Peyer's patch (tissue), 4 donors: ENCODE data around the gene ARMC9. TPM values are rescaled to one million over a fixed set of nuclear protein-coding genes. Genes with fewer than 3 reads are reported as not detected.
"Not testable (repeated sequence)": the region's sequence is repeated elsewhere in the genome, so short reads cannot be mapped to it uniquely, and the experiment has no call there.

Experiments used
- DNase-seq, 3 donors: peaks; one replicate each; pipeline ENCODE4 v3.0.0-alpha.2; 2017 to 2019
- H3K27ac ChIP-seq, 4 donors: fragments of 200-600 bp; sonication (generic); one replicate each; pipeline ENCODE4 v1.5.1; 2016 to 2019
- H3K27me3 ChIP-seq, 2 donors: fragments of 200-600 bp; sonication (generic); one replicate each; pipeline ENCODE4 v1.5.1; 2019
- H3K36me3 ChIP-seq, 3 donors: fragments of 200-600 bp; sonication (generic); one replicate each; pipeline ENCODE4 v1.5.1; 2016 to 2019
- H3K4me1 ChIP-seq, 4 donors: fragments of 200-600 bp; sonication (generic); one replicate each; pipeline ENCODE4 v1.5.1; 2016 to 2019
- H3K4me3 ChIP-seq, 4 donors: fragments of 200-600 bp; sonication (generic); 1 replicate in 3 of 4; 2 replicates in 1 of 4; pipeline ENCODE4 v1.5.1; 2016 to 2019; ENCODE audit warnings: mild to moderate bottlenecking in 1 of 4
- H3K9me3 ChIP-seq, 4 donors: fragments of 200-600 bp; sonication (generic); one replicate each; pipeline ENCODE4 v1.5.1; 2016 to 2019; ENCODE audit warnings: mild to moderate bottlenecking in 1 of 4
- POLR2A ChIP-seq, 2 donors: fragments of 450-650 bp; IDR thresholded peaks; one replicate each; pipeline ENCODE4 v1.5.1; 2017; ENCODE audit warnings: antibody characterized with exemption in 2 of 2, mild to moderate bottlenecking in 2 of 2, moderate library complexity in 2 of 2
- total RNA-seq, 4 donors: library from RNA; depleted of rRNA; stranded (reverse); fragments of >200 nt; gene quantifications; one replicate each; pipeline ENCODE4 v1.1.0, GENCODE V29; 2016
- TF ChIP-seq, protein P1 (sequence below), 6 experiments: fragments of 450-650 bp in 4 of 6; fragments of 200-600 bp in 2 of 6; sonication (generic) in 1 of 6; IDR thresholded peaks; one replicate each; pipeline ENCODE4 v1.5.1; 2017 to 2019; ENCODE audit warnings: antibody characterized with exemption in 6 of 6, mild to moderate bottlenecking in 3 of 6, moderate library complexity in 1 of 6

ARMC9 gene
- total RNA-seq, 4 donors from 2014 or later, result 3.3 to 15.7 (median 10.5) TPM

DNA sequence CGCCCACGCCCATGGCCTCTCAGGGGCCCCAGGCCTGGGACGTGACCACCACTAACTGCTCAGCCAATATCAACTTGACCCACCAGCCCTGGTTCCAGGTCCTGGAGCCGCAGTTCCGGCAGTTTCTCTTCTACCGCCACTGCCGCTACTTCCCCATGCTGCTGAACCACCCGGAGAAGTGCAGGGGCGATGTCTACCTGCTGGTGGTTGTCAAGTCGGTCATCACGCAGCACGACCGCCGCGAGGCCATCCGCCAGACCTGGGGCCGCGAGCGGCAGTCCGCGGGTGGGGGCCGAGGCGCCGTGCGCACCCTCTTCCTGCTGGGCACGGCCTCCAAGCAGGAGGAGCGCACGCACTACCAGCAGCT is 199.5 kb downstream of the ARMC9 start:
- H3K27me3 ChIP-seq, result no peaks in the 10 kb centered on the region
- H3K27ac ChIP-seq, result no peak overlapping the region
- TF ChIP-seq, protein P1, sequence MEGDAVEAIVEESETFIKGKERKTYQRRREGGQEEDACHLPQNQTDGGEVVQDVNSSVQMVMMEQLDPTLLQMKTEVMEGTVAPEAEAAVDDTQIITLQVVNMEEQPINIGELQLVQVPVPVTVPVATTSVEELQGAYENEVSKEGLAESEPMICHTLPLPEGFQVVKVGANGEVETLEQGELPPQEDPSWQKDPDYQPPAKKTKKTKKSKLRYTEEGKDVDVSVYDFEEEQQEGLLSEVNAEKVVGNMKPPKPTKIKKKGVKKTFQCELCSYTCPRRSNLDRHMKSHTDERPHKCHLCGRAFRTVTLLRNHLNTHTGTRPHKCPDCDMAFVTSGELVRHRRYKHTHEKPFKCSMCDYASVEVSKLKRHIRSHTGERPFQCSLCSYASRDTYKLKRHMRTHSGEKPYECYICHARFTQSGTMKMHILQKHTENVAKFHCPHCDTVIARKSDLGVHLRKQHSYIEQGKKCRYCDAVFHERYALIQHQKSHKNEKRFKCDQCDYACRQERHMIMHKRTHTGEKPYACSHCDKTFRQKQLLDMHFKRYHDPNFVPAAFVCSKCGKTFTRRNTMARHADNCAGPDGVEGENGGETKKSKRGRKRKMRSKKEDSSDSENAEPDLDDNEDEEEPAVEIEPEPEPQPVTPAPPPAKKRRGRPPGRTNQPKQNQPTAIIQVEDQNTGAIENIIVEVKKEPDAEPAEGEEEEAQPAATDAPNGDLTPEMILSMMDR (IDR thresholded peaks at IDR 0.05), result no peak
- TF ChIP-seq POLR2A (IDR thresholded peaks at IDR 0.05), result no peak
- no peak for DNase-seq
- peaks cover 0 to 40% (median 6%) of the 10 kb centered on the region in 4 donors for H3K4me1 ChIP-seq
- H3K4me3 ChIP-seq, result no peak overlapping the region
- H3K36me3 ChIP-seq, result peaks cover 0 to 27% (median 0%) of the 10 kb centered on the region in 3 donors
- H3K9me3 ChIP-seq, result no peaks in the 10 kb centered on the region

DNA sequence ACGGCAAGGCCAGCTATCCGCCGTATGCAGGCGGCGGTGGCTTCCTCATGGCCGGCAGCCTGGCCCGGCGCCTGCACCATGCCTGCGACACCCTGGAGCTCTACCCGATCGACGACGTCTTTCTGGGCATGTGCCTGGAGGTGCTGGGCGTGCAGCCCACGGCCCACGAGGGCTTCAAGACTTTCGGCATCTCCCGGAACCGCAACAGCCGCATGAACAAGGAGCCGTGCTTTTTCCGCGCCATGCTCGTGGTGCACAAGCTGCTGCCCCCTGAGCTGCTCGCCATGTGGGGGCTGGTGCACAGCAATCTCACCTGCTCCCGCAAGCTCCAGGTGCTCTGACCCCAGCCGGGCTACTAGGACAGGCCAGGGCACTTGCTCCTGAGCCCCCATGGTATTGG is 200.2 kb downstream of the ARMC9 start:
- Histone ChIP-seq H3K4me1 (peaks cover 0 to 40% (median 4%) of the 10 kb centered on the region in 4 donors), H3K4me3 (no peak overlapping the region), H3K9me3 (no peaks in the 10 kb centered on the region), H3K27me3 (no peaks in the 10 kb centered on the region), H3K36me3 (peaks cover 0 to 27% (median 0%) of the 10 kb centered on the region in 3 donors), H3K27ac (no peak overlapping the region)
- no peak for DNase-seq
- TF ChIP-seq, protein P1 (IDR thresholded peaks at IDR 0.05), result no peak
- no peak for TF ChIP-seq POLR2A (IDR thresholded peaks at IDR 0.05)

DNA sequence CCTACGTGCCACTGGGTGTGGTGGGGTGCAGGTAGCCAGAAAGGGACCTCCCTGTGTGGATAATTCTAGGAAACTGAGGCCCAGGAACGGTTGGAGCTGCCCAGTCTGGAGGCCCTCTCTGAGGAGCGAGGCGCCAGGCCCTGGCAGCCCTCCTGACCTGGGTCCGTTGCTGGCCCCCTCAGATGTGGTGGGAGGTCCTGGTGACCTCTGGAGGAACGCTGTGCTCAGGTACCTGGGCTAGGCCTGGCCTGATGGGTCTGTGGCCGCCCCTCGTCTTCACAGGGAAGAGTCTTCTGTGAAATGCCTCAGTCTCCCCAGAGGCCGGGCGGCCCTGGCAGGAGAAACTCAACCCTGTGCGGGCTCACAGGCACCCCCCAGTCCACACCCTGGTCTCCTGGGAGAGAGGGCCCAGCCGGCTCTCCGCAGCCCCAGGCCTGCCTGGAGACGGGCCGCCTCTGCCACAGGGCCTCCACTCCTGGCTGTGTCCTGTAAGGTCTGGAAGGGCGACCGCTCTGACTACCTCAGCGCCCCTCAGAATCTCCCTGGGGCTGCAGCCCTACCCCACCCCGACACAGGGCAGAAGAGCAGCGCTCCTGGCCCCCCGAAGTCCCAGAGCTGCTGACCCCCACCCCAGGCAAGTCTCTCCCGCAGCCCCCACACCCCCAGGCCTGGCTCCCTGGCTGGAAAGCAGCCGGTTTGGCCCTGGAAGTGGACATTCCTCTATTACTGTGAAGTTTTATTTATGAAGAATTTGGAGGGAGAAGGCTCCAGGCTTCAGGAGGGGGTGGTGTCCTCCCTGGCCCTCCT is 200.8 kb downstream of the ARMC9 start:
- Histone ChIP-seq H3K4me1 (peaks cover 0 to 40% (median 4%) of the 10 kb centered on the region in 4 donors), H3K36me3 (peaks cover 0 to 27% (median 0%) of the 10 kb centered on the region in 3 donors), H3K27ac (peak overlapping the region in 2 of 4 donors; percentile 28 to 39), H3K9me3 (no peaks in the 10 kb centered on the region), H3K4me3 (no peak overlapping the region), H3K27me3 (no peaks in the 10 kb centered on the region)
- no peak for DNase-seq
- no peak for TF ChIP-seq POLR2A (IDR thresholded peaks at IDR 0.05)
- TF ChIP-seq, protein P1 (IDR thresholded peaks at IDR 0.05), result no peak

DNA sequence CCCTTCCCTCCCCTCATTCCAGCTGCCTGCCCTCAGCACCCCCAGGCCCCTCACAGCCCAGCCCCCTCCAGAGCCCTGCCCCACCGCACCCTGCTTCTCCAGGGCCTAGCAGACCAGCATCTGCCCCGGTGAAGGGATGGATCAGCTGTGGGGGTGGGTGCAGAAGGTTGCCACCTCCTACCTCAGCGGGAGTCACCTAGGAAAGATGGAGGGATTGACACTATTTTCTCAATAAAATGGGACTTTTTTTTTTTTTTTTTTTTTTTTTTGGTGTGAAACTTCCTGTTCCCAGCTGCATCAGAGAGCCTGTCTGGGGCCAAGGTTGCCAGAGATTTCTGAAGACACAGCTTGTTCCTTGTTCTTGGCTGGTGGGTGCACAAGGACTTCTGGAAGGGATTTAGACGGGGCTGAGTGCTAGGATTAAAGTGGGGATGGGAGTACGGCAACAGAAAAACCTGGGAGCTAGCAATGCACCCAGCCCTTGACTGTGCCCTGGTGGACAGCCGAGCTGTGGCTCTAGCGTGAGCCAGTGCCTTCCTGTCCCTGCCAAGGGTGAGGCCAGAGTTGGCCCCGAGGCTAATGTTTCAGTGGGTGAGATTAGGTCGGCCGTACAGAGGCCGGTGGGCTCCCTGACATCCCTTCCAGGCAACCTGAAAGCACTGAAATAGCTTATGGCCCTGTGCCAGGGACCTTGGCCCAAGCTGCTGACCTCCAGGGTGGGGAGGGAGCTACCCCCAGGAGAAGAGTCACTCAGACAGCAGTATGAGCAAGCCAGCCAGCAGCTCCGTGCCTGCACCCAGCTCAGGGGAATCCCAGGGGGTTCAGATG is 201.6 kb downstream of the ARMC9 start:
- Histone ChIP-seq H3K36me3 (peaks cover 0 to 27% (median 0%) of the 10 kb centered on the region in 3 donors), H3K4me1 (peaks cover 0 to 38% (median 4%) of the 10 kb centered on the region in 4 donors), H3K4me3 (peak overlapping the region in 2 of 4 donors; percentile 10 to 14), H3K27ac (peak overlapping the region; percentile 17 to 75 (median 42)), H3K27me3 (no peaks in the 10 kb centered on the region), H3K9me3 (no peaks in the 10 kb centered on the region)
- peak in 1 of 3 donors; percentile 66 for DNase-seq
- no peak for TF ChIP-seq POLR2A (IDR thresholded peaks at IDR 0.05)
- TF ChIP-seq, protein P1 (IDR thresholded peaks at IDR 0.05), result peak in 4 of 6 experiments; percentile 4 to 45 (median 31)

DNA sequence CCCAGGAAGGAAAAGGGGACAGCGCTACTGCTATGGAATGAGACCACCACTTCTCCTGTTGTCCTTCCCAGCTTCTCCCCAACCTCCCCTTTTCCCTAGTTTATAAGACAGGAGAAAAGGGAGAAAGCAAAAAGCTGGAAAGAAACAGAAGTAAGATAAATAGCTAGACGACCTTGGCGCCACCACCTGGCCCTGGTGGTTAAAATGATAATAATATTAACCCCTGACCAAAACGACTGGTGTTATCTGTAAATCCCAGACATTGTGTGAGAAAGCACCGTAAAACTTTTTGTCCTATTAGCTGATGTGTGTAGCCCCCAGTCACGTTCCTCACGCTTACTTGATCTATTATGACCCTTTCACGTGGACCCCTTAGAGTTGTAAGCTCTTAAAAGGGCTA is 202.2 kb downstream of the ARMC9 start:
- H3K27ac ChIP-seq, result peak overlapping the region in 3 of 4 donors; percentile 17 to 75 (median 51)
- H3K9me3 ChIP-seq, H3K27me3 ChIP-seq, DNase-seq: not testable (repeated sequence)
- TF ChIP-seq, protein P1 (IDR thresholded peaks at IDR 0.05), result peak in 4 of 6 experiments; percentile 3 to 39 (median 28)
- peaks cover 0 to 27% (median 0%) of the 10 kb centered on the region in 3 donors for H3K36me3 ChIP-seq
- peaks cover 0 to 38% (median 4%) of the 10 kb centered on the region in 4 donors for H3K4me1 ChIP-seq
- H3K4me3 ChIP-seq, result peak overlapping the region in 1 of 4 donors; percentile 14

DNA sequence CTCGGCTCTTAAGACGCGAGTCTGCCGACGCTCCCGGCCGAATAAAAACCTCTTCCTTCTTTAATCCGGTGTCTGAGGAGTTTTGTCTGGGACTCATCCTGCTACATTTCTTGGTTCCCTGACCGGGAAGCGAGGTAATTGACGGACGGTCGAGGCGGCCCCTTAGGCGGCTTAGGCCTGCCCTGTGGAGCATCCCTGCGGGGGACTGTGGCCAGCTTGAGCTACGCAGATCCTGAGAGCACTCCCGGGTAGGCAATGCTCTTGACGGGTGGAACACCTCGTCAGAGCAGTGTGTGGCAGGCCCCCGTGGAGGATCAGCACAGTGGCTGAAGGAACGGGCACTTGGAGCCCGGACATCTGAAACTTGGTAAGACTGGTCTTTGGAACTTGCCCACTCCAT is 202.7 kb downstream of the ARMC9 start:
- H3K27me3 ChIP-seq, H3K27ac ChIP-seq, H3K4me3 ChIP-seq, DNase-seq, H3K9me3 ChIP-seq: not testable (repeated sequence)
- peaks cover 0 to 39% (median 3%) of the 10 kb centered on the region in 4 donors for H3K4me1 ChIP-seq
- H3K36me3 ChIP-seq, result peaks cover 0 to 27% (median 0%) of the 10 kb centered on the region in 3 donors
